Stomach (tissue), 4 donors: ENCODE measurements around the gene ABCA13.

Source experiments
- CTCF ChIP-seq, 7 experiments: fragments of 450-650 bp in 4 of 7; fragments of 200-600 bp in 3 of 7; sonication (generic) in 3 of 7; IDR thresholded peaks; one replicate each; pipeline ENCODE4 v1.5.1; 2016 to 2019; ENCODE audit warnings: antibody characterized with exemption in 7 of 7, control low read depth in 2 of 7, mild to moderate bottlenecking in 1 of 7
- EP300 ChIP-seq: sonication (generic); formaldehyde crosslinking; IDR thresholded peaks from one replicate; pipeline ENCODE4 v1.6.1; 2017; ENCODE audit warnings: antibody characterized with exemption
- POLR2A ChIP-seq, 4 donors: fragments of 450-650 bp; IDR thresholded peaks; one replicate each; pipeline ENCODE4 v1.6.1; 2016; ENCODE audit warnings: antibody characterized with exemption in 4 of 4, control low read depth in 2 of 4, mild to moderate bottlenecking in 1 of 4, moderate library complexity in 1 of 4
- POLR2AphosphoS5 ChIP-seq, 3 donors: sonication (generic); formaldehyde crosslinking; IDR thresholded peaks; one replicate each; pipeline ENCODE4 v1.6.1; 2016; ENCODE audit warnings: antibody characterized with exemption in 3 of 3

- TF ChIP-seq CTCF (IDR thresholded peaks at IDR 0.05) (no peak), POLR2AphosphoS5 (IDR thresholded peaks at IDR 0.05) (no peak), EP300 (no peak), POLR2A (IDR thresholded peaks at IDR 0.05) (no peak)
These were observed 114.1 kb downstream of the ABCA13 start for GRCh38 chr7:48285373-48285772.
